Fibroblast of pulmonary artery (primary cell): Measurements from ENCODE around the gene NDUFA11.

ENCODE experiments used
- DNase-seq: peaks from one replicate; pipeline ENCODE4 v3.0.0-alpha.2; 2010; ENCODE audit warnings: low read depth
- H3K4me3 ChIP-seq: replicated peaks from 2 replicates; pipeline ENCODE4 v1.5.1; 2011; ENCODE audit warnings: low read depth, mild to moderate bottlenecking, control low read depth, low read length, moderate library complexity
- TF ChIP-seq, protein P1 (sequence below): IDR thresholded peaks from 2 replicates; pipeline ENCODE4 v1.5.1; 2011; ENCODE audit warnings: mild to moderate bottlenecking, control low read depth, low read length, inconsistent platforms; ENCODE audit errors: missing control alignments

The NDUFA11 gene

DNA sequence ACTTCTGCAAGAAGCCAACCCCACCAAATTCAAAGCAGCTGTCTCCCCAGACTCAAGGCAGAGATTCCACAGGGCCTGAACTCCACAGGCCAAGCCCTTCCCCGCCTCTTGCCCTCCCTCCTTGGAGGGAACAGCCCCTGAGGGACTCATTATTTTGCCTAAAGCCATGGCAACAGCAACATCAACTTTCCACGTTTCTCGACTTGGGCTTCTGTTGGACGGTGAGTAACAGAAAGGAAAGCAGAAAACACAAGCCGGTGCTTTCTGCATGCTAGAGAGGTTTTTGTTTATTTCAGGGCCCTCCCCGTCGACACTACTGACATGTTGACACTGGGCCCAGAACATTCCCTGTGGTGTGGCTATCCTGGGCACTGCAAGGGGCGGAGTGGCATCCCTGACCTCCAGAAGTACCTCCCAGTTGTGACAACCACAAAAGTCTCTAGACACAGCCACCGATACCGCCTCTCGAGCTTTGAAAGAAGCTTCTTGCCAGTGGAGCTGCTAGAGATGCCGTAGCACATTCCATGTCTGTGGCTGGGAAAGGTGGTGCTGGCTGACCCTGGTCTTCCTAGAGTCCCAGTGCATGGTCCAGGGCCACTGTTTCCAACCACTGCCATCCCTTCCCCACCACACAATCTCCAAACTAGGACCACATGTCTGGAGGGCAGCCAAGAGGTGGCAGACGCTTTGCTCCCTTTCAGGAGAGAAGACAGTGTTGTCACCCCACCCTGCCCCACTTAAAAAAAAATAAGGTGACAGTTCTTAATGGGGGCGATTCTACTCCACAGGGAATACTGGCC is 23.3 kb upstream of the NDUFA11 start:
- TF ChIP-seq, protein P1, sequence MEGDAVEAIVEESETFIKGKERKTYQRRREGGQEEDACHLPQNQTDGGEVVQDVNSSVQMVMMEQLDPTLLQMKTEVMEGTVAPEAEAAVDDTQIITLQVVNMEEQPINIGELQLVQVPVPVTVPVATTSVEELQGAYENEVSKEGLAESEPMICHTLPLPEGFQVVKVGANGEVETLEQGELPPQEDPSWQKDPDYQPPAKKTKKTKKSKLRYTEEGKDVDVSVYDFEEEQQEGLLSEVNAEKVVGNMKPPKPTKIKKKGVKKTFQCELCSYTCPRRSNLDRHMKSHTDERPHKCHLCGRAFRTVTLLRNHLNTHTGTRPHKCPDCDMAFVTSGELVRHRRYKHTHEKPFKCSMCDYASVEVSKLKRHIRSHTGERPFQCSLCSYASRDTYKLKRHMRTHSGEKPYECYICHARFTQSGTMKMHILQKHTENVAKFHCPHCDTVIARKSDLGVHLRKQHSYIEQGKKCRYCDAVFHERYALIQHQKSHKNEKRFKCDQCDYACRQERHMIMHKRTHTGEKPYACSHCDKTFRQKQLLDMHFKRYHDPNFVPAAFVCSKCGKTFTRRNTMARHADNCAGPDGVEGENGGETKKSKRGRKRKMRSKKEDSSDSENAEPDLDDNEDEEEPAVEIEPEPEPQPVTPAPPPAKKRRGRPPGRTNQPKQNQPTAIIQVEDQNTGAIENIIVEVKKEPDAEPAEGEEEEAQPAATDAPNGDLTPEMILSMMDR = no peak
- no peak overlapping the region for H3K4me3 ChIP-seq
- DNase-seq = no peak

DNA sequence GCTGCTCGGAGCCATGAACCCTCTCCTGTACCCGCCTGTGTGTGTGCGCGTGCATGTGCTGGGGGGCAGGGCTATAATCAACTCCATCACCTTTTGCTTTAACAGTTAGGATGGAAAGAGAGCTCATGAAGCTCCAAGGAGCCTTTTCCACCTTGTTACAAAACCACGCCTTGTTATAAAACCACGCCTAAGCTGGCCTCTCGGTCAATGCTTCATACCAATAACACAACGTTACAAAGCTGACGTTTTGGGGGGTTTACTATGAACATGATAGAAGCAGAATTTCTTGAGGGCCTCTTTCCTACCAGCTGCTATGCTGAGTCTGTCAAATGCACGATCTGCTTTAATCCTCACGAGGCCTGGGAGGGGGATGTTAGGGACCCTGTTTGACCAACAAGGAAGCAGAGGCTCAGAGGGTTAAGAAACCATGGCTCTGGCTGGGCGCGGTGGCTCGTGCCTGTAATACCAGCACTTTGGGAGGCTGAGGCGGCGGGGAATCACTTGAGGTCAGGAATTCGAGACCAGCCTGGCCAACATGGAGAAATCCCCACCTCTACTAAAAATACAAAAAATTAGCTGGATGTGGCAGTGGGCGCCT is 22.3 kb upstream of the NDUFA11 start:
- DNase-seq = no peak
- TF ChIP-seq, protein P1 = no peak
- H3K4me3 ChIP-seq = no peak overlapping the region

DNA sequence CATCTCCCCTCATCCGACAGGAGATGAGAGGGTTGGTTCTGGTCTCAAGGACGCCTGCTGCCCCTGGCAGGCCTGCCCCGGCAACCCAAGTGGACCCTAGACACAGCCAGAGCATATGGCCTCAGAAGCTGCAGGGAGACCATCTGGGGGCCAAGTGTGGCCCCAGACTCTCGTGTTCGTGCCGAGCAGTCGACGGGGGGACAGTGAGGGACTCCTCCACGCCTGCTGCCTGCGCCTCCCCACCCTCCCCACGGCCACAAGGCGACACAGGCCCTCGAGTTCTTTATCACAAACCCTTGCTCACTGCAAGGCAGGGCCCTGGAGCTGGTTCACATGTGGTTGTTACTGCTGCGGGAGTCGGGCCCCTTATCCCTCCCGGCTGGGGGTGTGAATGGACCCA is 19.8 kb upstream of the NDUFA11 start:
- no peak for DNase-seq
- TF ChIP-seq, protein P1 = no peak
- H3K4me3 ChIP-seq = no peak overlapping the region

DNA sequence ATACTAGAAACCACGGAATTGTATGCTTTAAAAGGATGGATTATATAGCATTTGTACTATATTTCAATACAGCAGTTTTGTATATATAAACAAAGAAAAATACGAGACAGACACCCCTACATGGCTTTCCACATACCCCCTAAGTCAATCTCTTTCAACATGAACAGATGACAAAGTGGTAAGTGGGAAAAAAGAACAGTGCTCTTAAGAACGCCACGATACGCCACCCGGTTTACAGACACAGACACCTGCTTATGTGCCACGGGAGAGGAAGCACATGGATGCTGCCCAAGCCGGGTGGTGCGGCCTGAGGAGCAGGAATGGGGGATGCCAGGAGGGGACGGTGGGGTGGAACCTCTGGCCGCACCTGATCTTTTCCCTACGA is 18.6 kb upstream of the NDUFA11 start:
- H3K4me3 ChIP-seq = no peak overlapping the region
- TF ChIP-seq, protein P1 = no peak
- DNase-seq = no peak

DNA sequence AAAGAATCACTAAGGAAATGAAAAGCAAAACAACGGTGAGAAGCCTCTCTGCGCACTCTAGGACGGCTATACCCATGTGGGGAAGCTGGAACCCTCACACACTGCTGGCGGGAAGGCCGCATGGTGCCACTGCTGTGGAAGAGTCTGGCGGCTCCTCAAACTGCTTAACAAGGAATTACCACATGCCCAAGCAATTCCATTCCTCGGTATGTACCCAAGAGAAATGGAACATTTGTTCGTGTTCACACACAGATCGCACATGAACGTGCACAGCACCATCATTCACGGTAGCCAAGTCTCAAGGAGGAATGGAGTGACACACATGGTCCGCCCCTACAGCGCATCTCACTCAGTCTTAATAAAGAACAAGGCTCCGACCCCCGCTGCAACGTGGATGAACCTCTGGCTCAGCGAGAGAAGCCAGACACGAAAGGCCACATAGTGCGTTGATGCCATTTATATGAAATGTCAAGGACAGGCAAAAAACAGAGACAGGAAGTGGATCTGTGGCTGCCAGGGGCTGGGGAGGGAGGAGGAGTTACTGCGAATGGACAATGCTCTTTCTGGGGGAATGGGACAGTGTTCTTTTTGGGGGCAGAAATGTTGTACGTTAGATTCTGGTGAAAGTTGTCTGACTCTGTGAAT is 18.0 kb upstream of the NDUFA11 start:
- H3K4me3 ChIP-seq = no peak overlapping the region
- no peak for DNase-seq
- TF ChIP-seq, protein P1 = no peak

DNA sequence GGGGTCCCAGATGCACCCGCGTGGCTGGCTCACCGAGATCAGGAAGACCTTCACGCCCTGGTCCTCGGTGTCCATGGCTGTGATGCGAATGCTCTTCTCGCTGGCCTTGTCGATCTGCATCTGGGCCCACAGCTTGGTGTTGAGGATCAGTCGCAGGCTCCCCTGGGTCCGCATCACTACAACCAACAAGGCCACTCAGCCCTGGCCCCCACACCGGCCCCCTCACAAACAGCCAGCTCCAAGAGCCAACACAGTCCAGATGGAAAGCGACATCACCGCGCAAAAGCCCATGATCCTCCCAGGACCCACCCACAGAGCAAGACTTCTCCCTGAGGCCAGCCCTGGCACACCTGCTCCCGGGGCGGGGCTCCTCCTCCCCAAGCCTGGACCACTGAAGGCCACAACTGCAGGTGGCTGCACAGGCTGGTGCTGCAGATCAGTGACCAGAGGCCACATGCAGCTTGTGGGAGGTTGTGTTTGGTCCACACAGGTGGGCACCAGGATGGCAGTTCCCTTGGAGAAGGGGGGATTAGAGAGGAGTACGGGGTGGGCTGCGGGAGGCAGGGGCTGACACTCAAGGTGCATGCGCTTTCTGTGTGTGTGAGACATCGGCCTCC is 15.0 kb upstream of the NDUFA11 start:
- H3K4me3 ChIP-seq = no peak overlapping the region
- TF ChIP-seq, protein P1 = no peak
- DNase-seq = no peak
